Astrocyte of the spinal cord (primary cell): ENCODE results near the gene SLX9.

Experiments used
- DNase-seq: peaks from one replicate; pipeline ENCODE4 v3.0.0; 2011; ENCODE audit warnings: low read depth, low spot score
- H3K4me3 ChIP-seq: 2 replicates; pipeline ENCODE4 v1.5.1; 2011; ENCODE audit warnings: low read depth, mild to moderate bottlenecking, low read length, moderate library complexity
- in situ Hi-C: cut with HindIII; loops from 2 replicates; pipeline ENCODE4 v1.10.0; 2017; ENCODE audit warnings: low sequenced_read_pairs
- TF ChIP-seq, protein P1 (sequence below): IDR thresholded peaks from 2 replicates; pipeline ENCODE4 v1.5.1; 2012; ENCODE audit warnings: low read depth, mild to moderate bottlenecking, low read length, inconsistent platforms

The SLX9 gene

DNA sequence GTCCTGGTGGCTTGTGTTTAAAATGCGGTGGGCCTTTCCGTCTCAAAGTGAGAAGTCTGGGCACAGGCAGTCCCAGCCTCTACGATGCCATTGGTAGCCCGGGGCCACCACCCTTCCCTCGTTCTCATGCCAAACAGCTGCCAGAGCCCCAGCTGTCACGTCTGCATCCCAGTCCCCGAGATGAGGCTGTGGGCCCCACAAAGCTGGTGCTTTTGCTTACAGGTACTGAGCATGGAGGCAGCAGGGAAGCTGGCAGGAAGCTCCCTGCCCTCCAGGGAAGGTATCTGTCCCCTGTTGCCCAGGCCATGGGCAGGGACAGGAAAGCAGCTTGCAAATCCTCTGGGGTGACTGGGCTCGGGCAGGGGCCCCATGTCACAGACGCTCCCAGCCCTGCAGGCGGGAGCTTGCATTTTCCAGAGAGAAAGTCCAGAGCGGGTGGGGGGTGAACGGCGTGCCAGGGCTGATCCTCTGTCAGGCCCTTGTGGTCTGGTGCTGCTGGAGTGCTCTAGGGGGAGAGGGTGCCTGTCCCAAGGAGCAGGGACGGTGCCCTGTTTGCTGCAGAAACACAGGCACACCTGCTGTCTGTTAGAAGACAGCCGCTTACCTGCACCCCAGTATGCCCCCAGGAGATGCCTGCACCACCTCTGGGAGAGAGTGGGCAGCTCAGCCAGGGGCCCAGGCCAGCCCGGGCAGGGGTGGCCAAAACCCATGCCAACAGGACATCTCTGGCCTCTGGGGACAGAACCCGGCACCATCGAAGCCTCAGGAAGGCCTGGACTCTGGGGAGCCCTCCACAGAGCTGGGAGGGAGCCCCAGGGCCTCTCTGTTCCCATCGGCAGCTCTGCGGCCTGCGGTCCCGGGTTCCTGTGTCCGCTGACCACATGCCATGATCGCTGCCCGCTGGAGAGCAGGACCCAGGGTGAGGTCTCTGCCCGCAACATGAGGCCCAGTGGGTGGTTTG, 45.9 kb downstream of the SLX9 start:
- in situ Hi-C loops: no loop called here
- H3K4me3 ChIP-seq: no peak overlapping the region
- DNase-seq: no peak
- TF ChIP-seq, protein P1, sequence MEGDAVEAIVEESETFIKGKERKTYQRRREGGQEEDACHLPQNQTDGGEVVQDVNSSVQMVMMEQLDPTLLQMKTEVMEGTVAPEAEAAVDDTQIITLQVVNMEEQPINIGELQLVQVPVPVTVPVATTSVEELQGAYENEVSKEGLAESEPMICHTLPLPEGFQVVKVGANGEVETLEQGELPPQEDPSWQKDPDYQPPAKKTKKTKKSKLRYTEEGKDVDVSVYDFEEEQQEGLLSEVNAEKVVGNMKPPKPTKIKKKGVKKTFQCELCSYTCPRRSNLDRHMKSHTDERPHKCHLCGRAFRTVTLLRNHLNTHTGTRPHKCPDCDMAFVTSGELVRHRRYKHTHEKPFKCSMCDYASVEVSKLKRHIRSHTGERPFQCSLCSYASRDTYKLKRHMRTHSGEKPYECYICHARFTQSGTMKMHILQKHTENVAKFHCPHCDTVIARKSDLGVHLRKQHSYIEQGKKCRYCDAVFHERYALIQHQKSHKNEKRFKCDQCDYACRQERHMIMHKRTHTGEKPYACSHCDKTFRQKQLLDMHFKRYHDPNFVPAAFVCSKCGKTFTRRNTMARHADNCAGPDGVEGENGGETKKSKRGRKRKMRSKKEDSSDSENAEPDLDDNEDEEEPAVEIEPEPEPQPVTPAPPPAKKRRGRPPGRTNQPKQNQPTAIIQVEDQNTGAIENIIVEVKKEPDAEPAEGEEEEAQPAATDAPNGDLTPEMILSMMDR: no peak

DNA sequence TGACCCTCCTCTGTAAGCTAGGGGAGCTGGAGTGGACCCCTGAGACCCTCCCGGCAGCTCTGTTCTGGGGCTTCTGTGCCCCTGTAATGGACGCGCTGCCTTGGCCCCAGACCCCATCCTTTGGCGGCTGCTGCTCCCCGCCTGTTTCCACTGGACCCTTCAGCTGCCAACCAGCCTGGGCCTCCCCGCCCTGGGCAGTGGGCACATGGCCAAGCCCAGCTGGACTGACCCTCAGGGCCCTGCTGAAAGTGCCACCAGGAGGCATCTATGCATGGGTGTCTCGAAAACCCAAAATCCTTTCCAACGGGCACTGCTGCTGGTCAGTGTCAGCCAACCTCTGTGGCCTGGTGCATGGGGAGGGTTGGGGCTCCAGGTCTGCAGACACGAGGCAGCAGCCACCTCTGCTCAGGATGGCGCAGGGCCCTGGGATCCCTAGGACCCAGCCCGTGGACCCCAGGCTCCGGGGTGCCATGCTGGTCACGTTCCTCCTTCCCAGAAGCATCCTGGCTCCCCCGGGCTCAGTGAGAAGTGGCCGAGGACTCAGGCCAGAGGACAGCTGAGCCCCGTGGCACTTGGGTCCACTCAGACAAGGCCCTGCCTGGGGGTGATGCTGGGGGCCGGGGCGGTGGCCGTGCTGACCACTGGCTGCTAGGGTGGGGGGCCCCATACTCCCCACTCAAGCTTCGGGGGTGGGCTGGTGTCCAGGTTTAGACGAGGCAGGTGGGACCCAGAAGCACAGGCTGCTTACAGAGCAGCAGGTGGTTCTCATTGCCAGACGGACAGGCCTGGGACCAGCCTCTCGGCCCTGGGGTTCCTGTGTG, 46.9 kb downstream of the SLX9 start:
- TF ChIP-seq, protein P1: no peak
- H3K4me3 ChIP-seq: no peak overlapping the region
- DNase-seq: no peak
- in situ Hi-C loops: no loop called here

DNA sequence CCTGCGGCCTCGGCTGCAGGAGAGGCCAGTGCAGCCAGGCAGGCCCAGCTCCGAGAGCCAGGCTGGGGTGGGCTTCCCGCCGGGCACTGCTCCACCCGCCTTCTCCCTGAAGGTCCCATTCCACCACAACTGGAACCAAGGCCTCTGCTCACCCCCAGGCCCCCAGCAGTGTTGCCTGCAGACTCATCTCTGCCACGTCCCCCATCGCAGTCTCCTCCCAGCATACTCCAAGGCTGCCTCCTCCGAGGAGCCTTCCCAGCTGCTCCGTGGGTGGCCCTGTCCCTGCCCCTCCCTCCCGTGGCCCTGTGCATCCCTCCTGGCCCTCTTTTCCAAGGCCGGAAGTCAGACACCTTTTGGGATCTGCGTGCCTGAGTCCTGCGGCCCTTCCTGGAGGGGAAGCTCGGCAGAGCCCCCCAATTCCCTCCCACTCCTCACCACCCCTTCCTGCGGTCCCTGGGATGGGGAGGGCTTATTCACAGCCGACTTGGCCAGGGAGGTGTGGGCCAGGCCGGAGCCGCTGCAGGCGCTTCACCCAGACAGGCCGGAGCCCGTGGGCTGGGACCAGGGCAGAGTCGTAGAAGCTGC, 47.6 kb downstream of the SLX9 start:
- DNase-seq: no peak

DNA sequence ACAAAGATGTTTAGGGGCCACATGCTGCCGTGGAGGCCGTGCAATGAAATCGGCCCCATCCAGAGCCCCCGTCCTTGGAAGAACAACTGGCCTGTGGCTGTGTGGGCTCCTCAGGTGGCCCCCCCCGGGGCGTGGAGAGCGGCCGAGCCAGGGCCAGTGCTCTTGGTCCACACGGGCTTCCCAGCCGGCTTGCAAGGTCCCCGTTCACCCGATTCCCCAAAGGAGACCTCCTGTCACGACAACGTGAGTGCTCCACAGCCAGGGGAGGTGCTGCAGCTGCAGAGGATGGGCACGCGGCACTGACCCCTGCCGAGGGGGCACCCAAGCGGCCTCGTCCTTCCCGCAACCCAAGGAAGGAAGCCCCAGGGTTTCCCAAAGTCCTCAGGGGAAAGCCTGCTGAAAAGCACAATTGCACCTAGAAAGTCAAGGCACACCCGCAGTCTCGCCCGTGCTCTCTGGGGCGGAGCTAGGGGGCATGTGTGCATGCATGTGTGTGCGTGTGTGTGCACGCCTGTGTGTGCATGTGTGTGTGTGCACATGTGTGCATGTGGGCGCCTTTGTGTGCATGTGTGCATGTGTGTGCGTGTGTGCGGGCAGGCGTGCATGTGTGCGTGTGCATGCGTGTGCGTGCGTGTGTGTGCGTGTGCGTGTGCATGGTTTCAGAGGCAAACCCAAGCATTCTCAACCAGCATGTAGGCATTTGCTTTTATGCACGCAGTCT, 48.2 kb downstream of the SLX9 start:
- DNase-seq: no peak
- in situ Hi-C loops: no loop called here
- TF ChIP-seq, protein P1: no peak
- H3K4me3 ChIP-seq: no peak overlapping the region

More for the DNA sequence above, 47.6 kb downstream of the SLX9 start:
- H3K4me3 ChIP-seq: no peak overlapping the region
- TF ChIP-seq, protein P1: no peak
- in situ Hi-C loops: no loop called here

DNA sequence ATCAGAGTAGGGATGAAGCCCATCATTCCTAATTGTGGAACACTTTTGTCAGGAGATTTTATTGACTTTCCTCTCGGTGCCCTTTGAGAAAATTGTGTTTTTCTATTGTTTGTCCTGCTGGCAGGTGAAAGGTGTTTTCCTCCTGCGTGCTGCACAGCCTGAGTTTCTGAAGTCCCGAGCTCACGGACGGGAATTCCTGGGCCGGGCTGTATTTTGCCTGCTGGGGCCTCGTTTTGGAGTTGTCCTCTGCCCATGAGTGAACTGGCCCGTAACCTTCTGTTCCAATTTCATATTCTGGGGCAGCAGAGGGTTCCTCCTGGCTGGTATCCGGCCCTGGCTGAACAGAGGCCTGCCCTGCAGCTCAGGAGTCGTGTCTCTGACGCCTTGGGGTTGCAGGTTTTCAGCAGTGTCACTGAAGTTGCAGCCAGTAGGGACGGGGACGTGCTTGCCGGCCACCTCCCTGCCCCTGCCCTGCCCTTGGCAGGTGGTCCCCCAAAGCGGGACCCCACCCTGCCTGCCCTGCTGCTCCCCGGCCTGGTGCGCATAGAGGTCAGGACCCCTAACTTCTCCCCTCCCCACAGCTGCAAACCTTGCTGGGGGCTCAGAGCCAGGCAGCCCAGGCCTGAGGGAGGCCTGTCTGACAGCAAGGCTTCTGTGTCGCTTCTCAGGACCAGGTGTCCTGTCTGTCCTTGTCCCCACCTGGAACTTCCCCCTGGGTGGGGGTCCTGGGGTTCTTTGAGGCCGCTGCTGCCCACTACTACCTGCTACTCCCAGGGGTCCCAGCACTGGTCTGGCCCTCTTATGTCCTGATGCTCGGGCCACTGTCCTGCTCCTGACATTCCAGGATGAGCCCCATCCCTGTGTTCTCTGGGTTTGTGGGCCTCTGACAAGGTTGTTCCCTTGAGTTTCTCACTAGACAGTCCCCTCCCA, 49.0 kb downstream of the SLX9 start:
- no peak overlapping the region for H3K4me3 ChIP-seq
- in situ Hi-C loops: no loop called here
- TF ChIP-seq, protein P1: no peak
- no peak for DNase-seq
